ENCODE results near the gene C1orf74. TPM values are rescaled to one million over a fixed set of nuclear protein-coding genes. Genes with fewer than 3 reads are reported as not detected.
"Not testable (repeated sequence)": the region's sequence is repeated elsewhere in the genome, so short reads cannot be mapped to it uniquely, and the experiment has no call there.

C1orf74 gene
- total and polyA plus RNA-seq, 12 donors: 0.98 to 5.4 (median 2.2) TPM

DNA sequence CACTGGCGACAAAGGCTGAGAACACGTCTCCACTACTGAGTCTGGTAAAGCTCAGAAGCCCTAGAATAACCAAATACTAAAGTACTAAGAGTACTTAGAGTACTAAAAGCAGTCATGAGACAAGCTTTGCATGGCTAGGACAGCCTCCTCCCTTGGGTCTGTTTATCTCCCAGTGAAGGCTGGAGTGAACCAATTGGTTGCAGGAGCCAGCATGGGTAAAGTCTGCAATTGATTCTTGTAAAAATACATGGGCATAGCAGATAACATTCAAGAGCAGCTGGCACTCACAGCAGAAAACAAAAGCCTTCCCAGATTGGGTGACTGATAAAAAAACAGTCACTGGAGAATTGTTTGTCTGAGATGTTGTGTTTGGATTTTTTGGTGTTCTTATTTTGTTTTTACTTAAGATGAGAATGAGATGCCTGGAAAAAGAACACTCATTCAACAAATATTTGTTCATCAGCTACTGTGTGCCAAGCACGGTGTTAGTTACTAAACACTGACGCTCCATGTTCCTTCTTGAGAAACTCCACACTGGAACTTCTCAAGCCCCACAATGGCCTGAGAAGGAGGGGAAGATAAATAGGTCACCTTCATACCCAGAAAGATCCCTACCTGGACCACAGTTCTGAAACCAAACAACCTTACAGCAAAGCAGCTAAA, 17.9 kb upstream of the C1orf74 start:
- Histone ChIP-seq H3K27me3 (no peaks in the 10 kb centered on the region), H3K27ac (peak overlapping the region in 4 of 5 donors; percentile 39 to 75 (median 68)), H3K36me3 (replicated peaks in 1 of 2) (no peaks in the 10 kb centered on the region), H3K4me3 (peak overlapping the region in 1 of 4 donors; percentile 4), H3K4me1 (replicated peaks in 1 of 2) (peaks cover 19 to 38% of the 10 kb centered on the region in 2 donors), H3K9me3 (replicated peaks in 1 of 3) (no peaks in the 10 kb centered on the region)
- DNase-seq: peak in 6 of 7 donors; percentile 33 to 67 (median 52)
- peak in 1 of 2 donors; percentile 58 for TF ChIP-seq POLR2A (IDR thresholded peaks at IDR 0.05)
- TF ChIP-seq, protein P1, sequence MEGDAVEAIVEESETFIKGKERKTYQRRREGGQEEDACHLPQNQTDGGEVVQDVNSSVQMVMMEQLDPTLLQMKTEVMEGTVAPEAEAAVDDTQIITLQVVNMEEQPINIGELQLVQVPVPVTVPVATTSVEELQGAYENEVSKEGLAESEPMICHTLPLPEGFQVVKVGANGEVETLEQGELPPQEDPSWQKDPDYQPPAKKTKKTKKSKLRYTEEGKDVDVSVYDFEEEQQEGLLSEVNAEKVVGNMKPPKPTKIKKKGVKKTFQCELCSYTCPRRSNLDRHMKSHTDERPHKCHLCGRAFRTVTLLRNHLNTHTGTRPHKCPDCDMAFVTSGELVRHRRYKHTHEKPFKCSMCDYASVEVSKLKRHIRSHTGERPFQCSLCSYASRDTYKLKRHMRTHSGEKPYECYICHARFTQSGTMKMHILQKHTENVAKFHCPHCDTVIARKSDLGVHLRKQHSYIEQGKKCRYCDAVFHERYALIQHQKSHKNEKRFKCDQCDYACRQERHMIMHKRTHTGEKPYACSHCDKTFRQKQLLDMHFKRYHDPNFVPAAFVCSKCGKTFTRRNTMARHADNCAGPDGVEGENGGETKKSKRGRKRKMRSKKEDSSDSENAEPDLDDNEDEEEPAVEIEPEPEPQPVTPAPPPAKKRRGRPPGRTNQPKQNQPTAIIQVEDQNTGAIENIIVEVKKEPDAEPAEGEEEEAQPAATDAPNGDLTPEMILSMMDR (IDR thresholded peaks at IDR 0.05): no peak
- WGBS, 4 donors: 80 to 90% (median 85%) methylated on average over 4 of the region's 4 CpGs
- intact Hi-C loops (cut with DNase I): no loop called here

GRCh38 chr1:209800984-209801834, 16.9 kb upstream of the C1orf74 start:
- Histone ChIP-seq H3K36me3 (replicated peaks in 1 of 2) (no peaks in the 10 kb centered on the region), H3K4me3 (peak overlapping the region in 1 of 4 donors; percentile 4), H3K4me1 (replicated peaks in 1 of 2) (peaks cover 15 to 31% of the 10 kb centered on the region in 2 donors), H3K27ac (peak overlapping the region in 4 of 5 donors; percentile 39 to 75 (median 68)), H3K27me3 (no peaks in the 10 kb centered on the region), H3K9me3 (replicated peaks in 1 of 3) (no peaks in the 10 kb centered on the region)
- DNase-seq: peak; percentile 37 to 70 (median 51)
- intact Hi-C loops (cut with DNase I): no loop called here
- WGBS, 4 donors: 48 to 59% (median 56%) methylated on average over 5 of the region's 5 CpGs
- TF ChIP-seq POLR2A (IDR thresholded peaks at IDR 0.05): no peak
- TF ChIP-seq, protein P1 (IDR thresholded peaks at IDR 0.05): no peak

- TF ChIP-seq, protein P1 (IDR thresholded peaks at IDR 0.05): no peak
- no peak for TF ChIP-seq POLR2A (IDR thresholded peaks at IDR 0.05)
- Histone ChIP-seq H3K9me3 (replicated peaks in 1 of 3) (no peaks in the 10 kb centered on the region), H3K4me1 (replicated peaks in 1 of 2) (peaks cover 10 to 25% of the 10 kb centered on the region in 2 donors), H3K4me3 (no peak overlapping the region), H3K27me3 (no peaks in the 10 kb centered on the region), H3K36me3 (replicated peaks in 1 of 2) (peaks cover 0 to 6% of the 10 kb centered on the region in 2 donors), H3K27ac (no peak overlapping the region)
- no peak for DNase-seq
- intact Hi-C loops (cut with DNase I): no loop called here
- 80 to 88% (median 83%) methylated on average over 9 of the region's 9 CpGs for WGBS, 4 donors
Observed at GRCh38 chr1:209797978-209798639, 13.8 kb upstream of the C1orf74 start.

DNA sequence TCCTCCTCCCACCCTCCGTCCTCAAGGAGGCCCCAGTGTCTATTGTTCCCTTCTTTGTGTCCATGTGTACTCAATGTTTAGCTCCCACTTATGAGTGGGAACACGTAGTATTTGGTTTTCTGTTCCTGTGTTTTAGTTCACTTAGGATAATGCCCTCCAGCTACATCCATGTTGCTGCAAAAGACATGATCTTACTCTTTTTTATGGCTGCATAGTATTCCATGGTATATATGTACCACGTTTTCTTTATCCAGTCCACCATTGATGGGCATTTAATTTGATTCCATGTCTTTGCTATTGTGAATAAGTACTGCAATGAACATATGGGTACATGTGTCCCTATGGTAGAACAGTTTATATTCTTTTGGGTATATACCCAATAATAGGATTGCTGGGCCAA, 9.4 kb upstream of the C1orf74 start:
- H3K27me3 ChIP-seq; H3K4me3 ChIP-seq; DNase-seq; H3K9me3 ChIP-seq (replicated peaks in 1 of 3); intact Hi-C loops (cut with DNase I); H3K27ac ChIP-seq; H3K4me1 ChIP-seq (replicated peaks in 1 of 2): not testable (repeated sequence)
- peaks cover 0 to 22% of the 10 kb centered on the region in 2 donors for H3K36me3 ChIP-seq (replicated peaks in 1 of 2)
- WGBS, 4 donors: 83 to 96% (median 89%) methylated on average over 3 of the region's 3 CpGs
